ENCODE measurements around the gene HCN2.

DNA sequence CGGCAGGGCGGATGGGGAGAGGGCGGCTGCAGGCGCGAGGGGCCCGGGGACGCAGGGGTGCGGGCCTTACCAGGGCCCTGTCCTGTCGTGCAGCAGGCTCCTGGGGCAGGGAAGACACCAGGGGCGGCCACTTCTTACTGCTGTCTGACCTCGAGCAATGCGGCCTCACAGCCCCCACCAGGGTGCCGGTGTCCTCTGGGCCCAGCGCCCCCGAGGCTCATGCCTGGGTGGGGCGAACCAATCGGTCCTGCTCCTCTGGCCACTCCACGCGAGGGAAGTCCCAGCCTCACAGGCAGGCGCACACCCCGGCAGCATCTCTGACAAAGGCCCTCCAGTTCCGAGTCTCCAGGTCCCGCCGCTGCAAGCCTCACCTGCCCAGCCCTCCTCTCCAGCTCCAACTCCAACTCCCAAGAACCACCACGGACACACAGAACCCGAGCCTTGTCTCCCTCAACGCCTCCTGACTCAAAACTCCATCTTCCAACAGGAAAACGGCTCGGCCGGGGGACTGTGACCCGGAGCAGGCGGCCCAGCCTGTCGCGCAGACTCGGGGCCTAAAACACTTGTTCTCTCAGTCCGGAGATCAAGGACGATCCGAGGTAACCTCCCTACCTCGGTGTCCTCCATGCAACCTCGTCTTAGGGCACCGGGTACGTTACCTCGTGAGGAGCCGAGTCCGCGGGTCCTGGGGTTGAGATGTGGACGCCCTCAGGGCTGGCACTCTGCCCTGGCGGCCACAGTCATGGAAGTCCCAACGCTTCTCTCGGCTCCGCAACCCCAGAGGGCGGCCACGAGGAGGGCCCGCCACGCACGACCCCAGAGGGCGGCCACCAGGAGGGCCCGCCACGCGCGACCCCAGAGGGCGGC, 56.5 kb downstream of the HCN2 start:
- TF ChIP-seq EZH2 (IDR thresholded peaks at IDR 0.05; ENCODE audit: insufficient read depth, low read length) = no peak
- no peak for TF ChIP-seq CTCF (IDR thresholded peaks at IDR 0.05; ENCODE audit: insufficient read depth, low read depth, low read length)
